Calu3 (cell line): ENCODE measurements around the gene ATP11A. TPM values are rescaled to one million over a fixed set of nuclear protein-coding genes. Genes with fewer than 3 reads are reported as not detected.
A peak's percentile ranks its signal among the peaks of the same experiment; 100 is the strongest.

Source experiments
- BruUV-seq: library from RNA; stranded (reverse); fragments of 400-500 nt; replicated peaks from 2 replicates; lab custom pipeline; 2021; lab: Mats Ljungman, UMichigan
- CTCF ChIA-PET: fragments of 300-600 bp; sonication (Branson Sonifier 250); formaldehyde crosslinking; loops from one replicate; lab custom pipeline; 2022; ENCODE audit warnings: antibody characterized with exemption; lab: Charles Lee
- DNase-seq: peaks from one replicate; pipeline ENCODE4 v3.0.0; 2022
- H3K27ac Mint-ChIP-seq: one replicate; pipeline ENCODE4 v1.8.0; 2022; ENCODE audit warnings: mixed read lengths; ENCODE audit not compliant: unreplicated experiment
- H3K27me3 Mint-ChIP-seq: one replicate; pipeline ENCODE4 v1.8.0; 2022; ENCODE audit warnings: mixed read lengths; ENCODE audit not compliant: unreplicated experiment
- H3K36me3 Mint-ChIP-seq: one replicate; pipeline ENCODE4 v1.8.0; 2022; ENCODE audit warnings: mild to moderate bottlenecking, moderate library complexity, mixed read lengths; ENCODE audit not compliant: insufficient read depth, unreplicated experiment
- H3K4me1 Mint-ChIP-seq: one replicate; pipeline ENCODE4 v1.8.0; 2022; ENCODE audit warnings: mild to moderate bottlenecking, low read depth, mixed read lengths; ENCODE audit not compliant: unreplicated experiment
- H3K4me3 Mint-ChIP-seq: one replicate; pipeline ENCODE4 v1.8.0; 2022; ENCODE audit warnings: mild to moderate bottlenecking, low read depth, moderate library complexity, mixed read lengths; ENCODE audit not compliant: unreplicated experiment
- H3K9me3 Mint-ChIP-seq: one replicate; pipeline ENCODE4 v1.8.0; 2022; ENCODE audit warnings: low read depth, mixed read lengths; ENCODE audit not compliant: unreplicated experiment
- intact Hi-C: fragments of 100-400 bp; cut with micrococcal nuclease; formaldehyde crosslinking; loops from one replicate; pipeline ENCODE4 v1.10.0; 2022; ENCODE audit not compliant: unreplicated experiment
- total RNA-seq: library from RNA; stranded (reverse); gene quantifications from 2 replicates; pipeline ENCODE4 v1.2.3, GENCODE V29; 2022
- TF ChIP-seq, protein P1 (sequence below): fragments of 200-600 bp; IDR thresholded peaks from one replicate; pipeline ENCODE4 v1.8.0; 2022; ENCODE audit warnings: antibody characterized with exemption; ENCODE audit not compliant: unreplicated experiment

ATP11A gene
- total RNA-seq, 1 experiment from 2014 or later = 115 TPM

DNA sequence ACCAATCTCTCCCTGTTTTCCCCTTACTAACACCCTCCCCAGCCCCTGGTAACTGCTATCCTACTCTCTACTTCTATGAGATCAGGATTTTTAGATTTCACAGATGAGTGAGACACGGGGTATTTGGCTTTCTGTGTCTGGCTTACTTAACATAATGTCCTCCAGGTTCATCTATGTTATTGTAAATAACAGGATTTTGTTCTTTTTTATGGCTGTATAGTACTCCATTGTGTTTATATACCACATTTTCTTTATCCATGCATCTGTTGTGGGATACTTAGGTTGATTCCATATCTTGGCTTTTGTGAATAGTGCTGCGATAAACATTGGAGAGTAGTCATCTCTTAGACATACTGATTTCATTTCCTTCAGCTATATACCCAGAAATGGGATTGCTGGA, 28.5 kb upstream of the ATP11A start:
- H3K4me1 Mint-ChIP-seq = peaks cover 12% of the 10 kb centered on the region
- CTCF ChIA-PET = no interaction called here
- TF ChIP-seq, protein P1, sequence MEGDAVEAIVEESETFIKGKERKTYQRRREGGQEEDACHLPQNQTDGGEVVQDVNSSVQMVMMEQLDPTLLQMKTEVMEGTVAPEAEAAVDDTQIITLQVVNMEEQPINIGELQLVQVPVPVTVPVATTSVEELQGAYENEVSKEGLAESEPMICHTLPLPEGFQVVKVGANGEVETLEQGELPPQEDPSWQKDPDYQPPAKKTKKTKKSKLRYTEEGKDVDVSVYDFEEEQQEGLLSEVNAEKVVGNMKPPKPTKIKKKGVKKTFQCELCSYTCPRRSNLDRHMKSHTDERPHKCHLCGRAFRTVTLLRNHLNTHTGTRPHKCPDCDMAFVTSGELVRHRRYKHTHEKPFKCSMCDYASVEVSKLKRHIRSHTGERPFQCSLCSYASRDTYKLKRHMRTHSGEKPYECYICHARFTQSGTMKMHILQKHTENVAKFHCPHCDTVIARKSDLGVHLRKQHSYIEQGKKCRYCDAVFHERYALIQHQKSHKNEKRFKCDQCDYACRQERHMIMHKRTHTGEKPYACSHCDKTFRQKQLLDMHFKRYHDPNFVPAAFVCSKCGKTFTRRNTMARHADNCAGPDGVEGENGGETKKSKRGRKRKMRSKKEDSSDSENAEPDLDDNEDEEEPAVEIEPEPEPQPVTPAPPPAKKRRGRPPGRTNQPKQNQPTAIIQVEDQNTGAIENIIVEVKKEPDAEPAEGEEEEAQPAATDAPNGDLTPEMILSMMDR = no peak
- no peak overlapping the region for H3K27ac Mint-ChIP-seq
- intact Hi-C loops = no loop called here
- H3K36me3 Mint-ChIP-seq = no peaks in the 10 kb centered on the region
- no peaks in the 10 kb centered on the region for H3K27me3 Mint-ChIP-seq
- H3K4me3 Mint-ChIP-seq = no peak overlapping the region
- no peaks in the 10 kb centered on the region for H3K9me3 Mint-ChIP-seq
- no peak for DNase-seq
- no TSS peak for BruUV-seq

DNA sequence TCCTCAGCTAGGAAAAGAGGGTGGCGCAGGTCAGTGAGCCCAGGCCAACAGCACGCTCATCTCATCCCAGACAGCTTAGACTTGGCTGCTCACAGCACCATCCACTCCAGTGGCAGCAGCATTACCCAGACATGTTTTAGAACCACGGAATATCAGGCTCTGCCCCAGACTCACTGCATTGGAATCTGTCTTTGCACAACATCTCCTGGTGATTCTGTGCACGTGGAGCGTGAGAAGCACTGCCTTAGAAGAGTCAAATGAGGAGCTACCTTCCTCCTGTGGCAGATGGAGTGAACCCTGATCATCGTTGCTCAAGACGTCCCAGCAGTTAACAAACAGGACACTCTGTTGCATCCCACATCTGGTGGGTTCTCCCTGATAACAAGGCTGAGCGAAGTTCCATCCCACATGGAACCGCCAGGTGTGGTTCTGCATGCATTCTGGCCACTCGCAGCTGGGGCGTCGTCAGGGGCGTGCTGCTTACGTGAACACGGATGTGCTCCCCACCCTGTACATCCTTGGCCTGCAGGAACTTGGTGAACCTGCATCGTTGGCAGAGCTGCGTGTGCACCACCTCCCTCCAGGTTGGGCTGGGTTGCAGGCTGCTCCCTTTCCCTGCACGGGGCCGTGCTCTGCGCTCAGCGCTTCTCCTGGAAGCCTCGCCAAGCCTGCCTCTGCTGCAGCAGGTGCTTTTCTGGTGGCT, 25.2 kb upstream of the ATP11A start:
- Mint-ChIP-seq H3K4me3 (no peak overlapping the region), H3K27me3 (no peaks in the 10 kb centered on the region), H3K27ac (no peak overlapping the region), H3K36me3 (no peaks in the 10 kb centered on the region), H3K4me1 (no peaks in the 10 kb centered on the region), H3K9me3 (no peaks in the 10 kb centered on the region)
- BruUV-seq = no TSS peak
- intact Hi-C loops = no loop called here
- CTCF ChIA-PET = no interaction called here
- TF ChIP-seq, protein P1 = no peak
- no peak for DNase-seq

DNA sequence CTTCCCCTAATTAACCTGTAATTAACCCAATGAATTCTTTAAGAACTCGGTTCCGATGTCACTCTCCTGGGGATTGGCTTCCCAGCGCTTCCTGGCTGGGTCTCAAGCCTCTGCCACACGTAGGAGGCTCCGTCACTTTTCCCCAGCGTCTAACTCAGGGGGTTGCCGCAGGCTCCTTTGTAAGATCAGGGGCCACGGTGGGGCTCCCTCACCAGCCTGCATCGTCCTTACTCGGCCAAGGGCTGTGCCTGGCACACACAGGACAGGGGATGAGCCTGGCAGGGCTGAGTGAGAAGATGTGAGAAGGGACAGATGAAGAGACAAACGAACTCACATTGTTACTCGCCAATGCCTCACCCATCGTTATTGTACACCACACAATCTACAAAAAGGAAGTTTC, 20.9 kb upstream of the ATP11A start:
- intact Hi-C loops = no loop called here
- TF ChIP-seq, protein P1 = no peak
- BruUV-seq = no TSS peak
- DNase-seq = no peak
- no peaks in the 10 kb centered on the region for H3K27me3 Mint-ChIP-seq
- no peak overlapping the region for H3K27ac Mint-ChIP-seq
- no peaks in the 10 kb centered on the region for H3K9me3 Mint-ChIP-seq
- CTCF ChIA-PET = no interaction called here
- H3K4me1 Mint-ChIP-seq = no peaks in the 10 kb centered on the region
- no peak overlapping the region for H3K4me3 Mint-ChIP-seq
- no peaks in the 10 kb centered on the region for H3K36me3 Mint-ChIP-seq

DNA sequence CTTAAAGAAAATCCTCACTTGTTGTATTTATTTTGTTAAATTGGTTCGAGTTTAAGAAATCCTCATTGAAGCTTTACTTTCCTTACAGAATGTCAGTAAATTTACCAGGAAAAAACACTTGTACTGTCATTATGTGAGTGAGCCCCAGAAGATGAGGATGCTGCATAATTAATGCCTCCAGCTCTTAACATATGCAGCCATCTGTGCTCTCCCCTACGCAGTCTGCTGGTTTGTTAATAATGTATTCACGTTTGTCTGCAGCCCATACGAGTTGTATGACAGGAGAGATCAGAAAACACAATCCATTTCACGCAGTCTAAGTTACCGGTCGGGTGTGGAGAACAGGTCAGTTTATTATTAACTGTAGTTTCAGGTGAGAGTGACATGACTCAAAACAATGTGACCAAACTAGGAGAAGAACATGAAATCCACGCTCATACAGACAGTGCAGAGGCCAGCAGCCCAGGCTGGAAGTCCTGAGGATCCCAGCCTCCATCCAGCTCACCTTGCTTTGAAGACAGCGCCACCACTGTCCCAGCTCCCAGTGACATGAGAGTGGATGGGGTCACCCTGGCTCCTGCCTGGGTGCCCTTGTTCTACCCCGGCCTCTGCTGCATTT, 19.8 kb upstream of the ATP11A start:
- H3K36me3 Mint-ChIP-seq = no peaks in the 10 kb centered on the region
- no peaks in the 10 kb centered on the region for H3K4me1 Mint-ChIP-seq
- CTCF ChIA-PET = interaction anchor here (1.1 kb wide), 1 partner anchor 16 kb away, joined by 4 read pairs; no protein-coding TSS in a partner anchor
- peak; percentile 19 for DNase-seq
- intact Hi-C loops = no loop called here
- H3K27me3 Mint-ChIP-seq = no peaks in the 10 kb centered on the region
- H3K4me3 Mint-ChIP-seq = no peak overlapping the region
- BruUV-seq = no TSS peak
- TF ChIP-seq, protein P1 = no peak
- H3K27ac Mint-ChIP-seq = no peak overlapping the region
- H3K9me3 Mint-ChIP-seq = no peaks in the 10 kb centered on the region
